Mucosa of gallbladder (tissue), 1 donor: ENCODE results near the gene SOAT2. TPM values are rescaled to one million over a fixed set of nuclear protein-coding genes. Genes with fewer than 3 reads are reported as not detected.

Source experiments
- total RNA-seq: library from RNA; stranded (reverse); gene quantifications from one replicate; pipeline ENCODE4 v1.2.1, GENCODE V29; 2021
- donor health status: DM: no; HTN: no; CAD: no.

SOAT2 gene
- total RNA-seq, 1 donor from 2014 or later = 0.75 TPM

Other genes with a start within 250 kb of the SOAT2 start
- 1,446 TPM for gene KRT8, start 198.4 kb upstream of the SOAT2 start, total RNA-seq
- 564 TPM for gene KRT18, start 154.4 kb upstream of the SOAT2 start, total RNA-seq
- 546 TPM for gene EIF4B, start 97.0 kb upstream of the SOAT2 start, total RNA-seq
- 124 TPM for gene TNS2, start 53.4 kb upstream of the SOAT2 start, total RNA-seq
- 68.4 TPM for gene SPRYD3, start 24.1 kb upstream of the SOAT2 start, total RNA-seq
- gene IGFBP6, start 5.8 kb upstream of the SOAT2 start, total RNA-seq = 22.8 TPM
- gene ZNF740, start 77.2 kb downstream of the SOAT2 start, total RNA-seq = 40.4 TPM
- 44.3 TPM for gene CSAD, start 77.4 kb downstream of the SOAT2 start, total RNA-seq
- gene ITGB7, start 103.8 kb downstream of the SOAT2 start, total RNA-seq = 5.8 TPM
- gene RARG, start 128.7 kb downstream of the SOAT2 start, total RNA-seq = 41.8 TPM
- 1.5 TPM for gene ESPL1, start 164.8 kb downstream of the SOAT2 start, total RNA-seq
- gene PFDN5, start 192.1 kb downstream of the SOAT2 start, total RNA-seq = 420 TPM
- gene MYG1, start 196.2 kb downstream of the SOAT2 start, total RNA-seq = 63.4 TPM
- 55.5 TPM for gene AAAS, start 218.1 kb downstream of the SOAT2 start, total RNA-seq
- not detected for gene SP7, start 232.9 kb downstream of the SOAT2 start, total RNA-seq